H7 (cell line): ENCODE data around the gene SLC25A42. TPM values are rescaled to one million over a fixed set of nuclear protein-coding genes. Genes with fewer than 3 reads are reported as not detected.

Experiments
- DNase-seq: peaks from one replicate; pipeline ENCODE4 v3.0.0; 2012
- H3K27me3 ChIP-seq: 2 replicates; pipeline ENCODE4 v1.6.0; 2011; ENCODE audit warnings: mild to moderate bottlenecking, low read length; ENCODE audit not compliant: control insufficient read depth, insufficient read depth
- H3K36me3 ChIP-seq: replicated peaks from 2 replicates; pipeline ENCODE4 v1.5.1; 2011; ENCODE audit warnings: low read length; ENCODE audit not compliant: control insufficient read depth, insufficient read depth
- H3K4me3 ChIP-seq: 2 replicates; pipeline ENCODE4 v1.5.1; 2011; ENCODE audit warnings: low read depth, mild to moderate bottlenecking, control low read depth, low read length, moderate library complexity; ENCODE audit not compliant: insufficient read depth
- total RNA-seq: library from RNA; depleted of rRNA; stranded (reverse); fragments of >200 nt; shearing (Covaris generic); gene quantifications from 2 replicates; pipeline ENCODE4 v1.2.3, GENCODE V29; 2014

The SLC25A42 gene
- total RNA-seq, 1 experiment from 2014 or later, result 4.8 TPM

GRCh38 chr19:19071897-19072296 lies 8.1 kb downstream of the SLC25A42 start:
- no peak overlapping the region for H3K4me3 ChIP-seq
- H3K36me3 ChIP-seq, result no peaks in the 10 kb centered on the region
- peaks cover 12% of the 10 kb centered on the region for H3K27me3 ChIP-seq
- no peak for DNase-seq

- Histone ChIP-seq H3K4me3 (no peak overlapping the region), H3K36me3 (no peaks in the 10 kb centered on the region), H3K27me3 (peaks cover 14% of the 10 kb centered on the region)
- no peak for DNase-seq
Observed at GRCh38 chr19:19074196-19074882, 10.5 kb downstream of the SLC25A42 start.

- H3K27me3 ChIP-seq, result peaks cover 15% of the 10 kb centered on the region
- no peak overlapping the region for H3K4me3 ChIP-seq
- H3K36me3 ChIP-seq, result no peaks in the 10 kb centered on the region
- DNase-seq, result no peak
Observed at GRCh38 chr19:19075126-19075525, 11.3 kb downstream of the SLC25A42 start.

- Histone ChIP-seq H3K36me3 (no peaks in the 10 kb centered on the region), H3K4me3 (no peak overlapping the region), H3K27me3 (peaks cover 12% of the 10 kb centered on the region)
- no peak for DNase-seq
Observed at GRCh38 chr19:19076476-19076875, 12.7 kb downstream of the SLC25A42 start.

GRCh38 chr19:19077103-19077502 lies 13.3 kb downstream of the SLC25A42 start:
- no peaks in the 10 kb centered on the region for H3K36me3 ChIP-seq
- H3K4me3 ChIP-seq, result no peak overlapping the region
- DNase-seq, result no peak
- peaks cover 9% of the 10 kb centered on the region for H3K27me3 ChIP-seq

GRCh38 chr19:19078801-19079200 lies 15.0 kb downstream of the SLC25A42 start:
- DNase-seq, result no peak
- no peak overlapping the region for H3K4me3 ChIP-seq

GRCh38 chr19:19079571-19079970 lies 15.8 kb downstream of the SLC25A42 start:
- no peak for DNase-seq

More at GRCh38 chr19:19078801-19079200, 15.0 kb downstream of the SLC25A42 start:
- H3K27me3 ChIP-seq, result peaks cover 9% of the 10 kb centered on the region; the same call in 1 of the 2 replicates
- H3K36me3 ChIP-seq, result no peaks in the 10 kb centered on the region

GRCh38 chr19:19081642-19082151 lies 17.9 kb downstream of the SLC25A42 start:
- Histone ChIP-seq H3K27me3 (peaks cover 6% of the 10 kb centered on the region; the same call in 1 of the 2 replicates), H3K4me3 (no peak overlapping the region), H3K36me3 (no peaks in the 10 kb centered on the region)
- peak; percentile 32 for DNase-seq

More at GRCh38 chr19:19079571-19079970, 15.8 kb downstream of the SLC25A42 start:
- H3K36me3 ChIP-seq, result no peaks in the 10 kb centered on the region
- peaks cover 9% of the 10 kb centered on the region; the same call in 1 of the 2 replicates for H3K27me3 ChIP-seq
- H3K4me3 ChIP-seq, result no peak overlapping the region

- H3K4me3 ChIP-seq, result no peak overlapping the region
- DNase-seq, result peak; percentile 39
- peaks cover 1% of the 10 kb centered on the region; the same call in 1 of the 2 replicates for H3K27me3 ChIP-seq
- no peaks in the 10 kb centered on the region for H3K36me3 ChIP-seq
Observed at GRCh38 chr19:19083413-19084178, 19.8 kb downstream of the SLC25A42 start.

- Histone ChIP-seq H3K4me3 (no peak overlapping the region), H3K36me3 (no peaks in the 10 kb centered on the region), H3K27me3 (no peaks in the 10 kb centered on the region)
- peak; percentile 41 for DNase-seq
Observed at GRCh38 chr19:19087676-19088075, 23.9 kb downstream of the SLC25A42 start.

- H3K4me3 ChIP-seq, result no peak overlapping the region
Observed at GRCh38 chr19:19094513-19094912, 30.7 kb downstream of the SLC25A42 start.

GRCh38 chr19:19095691-19096090 lies 31.9 kb downstream of the SLC25A42 start:
- H3K36me3 ChIP-seq, result no peaks in the 10 kb centered on the region
- DNase-seq, result peak; percentile 18
- H3K27me3 ChIP-seq, result no peaks in the 10 kb centered on the region

More at GRCh38 chr19:19094513-19094912, 30.7 kb downstream of the SLC25A42 start:
- Histone ChIP-seq H3K27me3 (no peaks in the 10 kb centered on the region), H3K36me3 (no peaks in the 10 kb centered on the region)
- peak; percentile 19 for DNase-seq

GRCh38 chr19:19096641-19097627 lies 33.1 kb downstream of the SLC25A42 start:
- Histone ChIP-seq H3K27me3 (no peaks in the 10 kb centered on the region), H3K36me3 (no peaks in the 10 kb centered on the region), H3K4me3 (no peak overlapping the region)
- no peak for DNase-seq

More at GRCh38 chr19:19095691-19096090, 31.9 kb downstream of the SLC25A42 start:
- H3K4me3 ChIP-seq, result no peak overlapping the region
